ENCODE measurements around the gene CORO6.

Gene CORO6

GRCh38 chr17:29640981-29641642 is 18.4 kb upstream of the CORO6 start:
- no peak for DNase-seq (ENCODE audit: low read depth, low spot score)
- H3K4me3 ChIP-seq (ENCODE audit: low read length) = no peak overlapping the region

GRCh38 chr17:29640413-29640812 is 17.7 kb upstream of the CORO6 start:
- no peak for DNase-seq (ENCODE audit: low read depth, low spot score)
- H3K4me3 ChIP-seq (ENCODE audit: low read length) = no peak overlapping the region

- DNase-seq (ENCODE audit: low read depth, low spot score) = no peak
- H3K4me3 ChIP-seq (ENCODE audit: low read length) = no peak overlapping the region
Observed at GRCh38 chr17:29633886-29634285, 11.2 kb upstream of the CORO6 start.

GRCh38 chr17:29630630-29631193 is 8.0 kb upstream of the CORO6 start:
- DNase-seq (ENCODE audit: low read depth, low spot score) = no peak
- no peak overlapping the region for H3K4me3 ChIP-seq (ENCODE audit: low read length)

GRCh38 chr17:29629839-29630238 is 7.1 kb upstream of the CORO6 start:
- no peak for DNase-seq (ENCODE audit: low read depth, low spot score)
- H3K4me3 ChIP-seq (ENCODE audit: low read length) = no peak overlapping the region

GRCh38 chr17:29628644-29629043 is 5.9 kb upstream of the CORO6 start:
- DNase-seq (ENCODE audit: low read depth, low spot score) = no peak
- H3K4me3 ChIP-seq (ENCODE audit: low read length) = no peak overlapping the region

GRCh38 chr17:29627951-29628350 is 5.2 kb upstream of the CORO6 start:
- no peak for DNase-seq (ENCODE audit: low read depth, low spot score)
- H3K4me3 ChIP-seq (ENCODE audit: low read length) = no peak overlapping the region

GRCh38 chr17:29625037-29625750 is 2.5 kb upstream of the CORO6 start:
- peak; percentile 21 for DNase-seq (ENCODE audit: low read depth, low spot score)
- H3K4me3 ChIP-seq (ENCODE audit: low read length) = no peak overlapping the region

GRCh38 chr17:29624586-29624985 is 1.9 kb upstream of the CORO6 start:
- H3K4me3 ChIP-seq (ENCODE audit: low read length) = no peak overlapping the region
- peak; percentile 82 for DNase-seq (ENCODE audit: low read depth, low spot score)

GRCh38 chr17:29623283-29623647 is 553 bp upstream of the CORO6 start:
- DNase-seq (ENCODE audit: low read depth, low spot score) = no peak
- H3K4me3 ChIP-seq (ENCODE audit: low read length) = no peak overlapping the region

GRCh38 chr17:29621751-29622194 is 939 bp downstream of the CORO6 start:
- DNase-seq (ENCODE audit: low read depth, low spot score) = no peak

GRCh38 chr17:29620779-29621500 is 1.8 kb downstream of the CORO6 start:
- H3K4me3 ChIP-seq (ENCODE audit: low read length) = no peak overlapping the region
- no peak for DNase-seq (ENCODE audit: low read depth, low spot score)

More at GRCh38 chr17:29621751-29622194, 939 bp downstream of the CORO6 start:
- H3K4me3 ChIP-seq (ENCODE audit: low read length) = no peak overlapping the region

GRCh38 chr17:29620271-29620670 is 2.4 kb downstream of the CORO6 start:
- no peak for DNase-seq (ENCODE audit: low read depth, low spot score)
- no peak overlapping the region for H3K4me3 ChIP-seq (ENCODE audit: low read length)

- no peak for DNase-seq (ENCODE audit: low read depth, low spot score)
Observed at GRCh38 chr17:29619251-29619650, 3.5 kb downstream of the CORO6 start.

GRCh38 chr17:29618272-29619065 is 4.2 kb downstream of the CORO6 start:
- no peak for DNase-seq (ENCODE audit: low read depth, low spot score)
- H3K4me3 ChIP-seq (ENCODE audit: low read length) = peak overlapping the region; percentile 53

More at GRCh38 chr17:29619251-29619650, 3.5 kb downstream of the CORO6 start:
- no peak overlapping the region for H3K4me3 ChIP-seq (ENCODE audit: low read length)

- H3K4me3 ChIP-seq (ENCODE audit: low read length) = peak overlapping the region; percentile 53
- peak; percentile 81 for DNase-seq (ENCODE audit: low read depth, low spot score)
Observed at GRCh38 chr17:29617481-29618271, 5.0 kb downstream of the CORO6 start.

- peak overlapping the region; percentile 53 for H3K4me3 ChIP-seq (ENCODE audit: low read length)
- peak; percentile 83 for DNase-seq (ENCODE audit: low read depth, low spot score)
Observed at GRCh38 chr17:29617125-29617480, 5.6 kb downstream of the CORO6 start.

GRCh38 chr17:29616300-29617048 is 6.2 kb downstream of the CORO6 start:
- no peak overlapping the region for H3K4me3 ChIP-seq (ENCODE audit: low read length)
- DNase-seq (ENCODE audit: low read depth, low spot score) = no peak
